Measurements from ENCODE around the gene PFN2. TPM values are rescaled to one million over a fixed set of nuclear protein-coding genes. Genes with fewer than 3 reads are reported as not detected.

Gene PFN2
- total RNA-seq, 3 donors from 2014 or later (not counting 1 experiment from before 2014, with no cell fraction given), result 3.4 to 4.9 (median 4.8) TPM

- Mint-ChIP-seq H3K4me1 (peaks cover 6 to 24% of the 10 kb centered on the region in 2 donors), H3K9me3 (no peaks in the 10 kb centered on the region)
Observed at GRCh38 chr3:149959443-149959842, 11.3 kb downstream of the PFN2 start.

GRCh38 chr3:149958171-149958796 lies 12.4 kb downstream of the PFN2 start:
- H3K36me3 ChIP-seq (ENCODE audit: control insufficient read depth, insufficient read depth, low read length), result no peaks in the 10 kb centered on the region
- H3K27ac Mint-ChIP-seq, result no peak overlapping the region
- H3K4me1 Mint-ChIP-seq, result peaks cover 13 to 32% of the 10 kb centered on the region in 2 donors
- H3K36me3 Mint-ChIP-seq, result no peaks in the 10 kb centered on the region
- H3K27me3 ChIP-seq (ENCODE audit: control insufficient read depth, insufficient read depth, low read length), result no peaks in the 10 kb centered on the region
- intact Hi-C loops (cut with micrococcal nuclease), result no loop called here
- H3K4me1 ChIP-seq (ENCODE audit: control insufficient read depth, insufficient read depth, low read length), result no peaks in the 10 kb centered on the region
- H3K4me3 Mint-ChIP-seq, result no peak overlapping the region
- H3K9me3 ChIP-seq (ENCODE audit: control insufficient read depth, insufficient read depth, low read length), result no peaks in the 10 kb centered on the region
- H3K27me3 Mint-ChIP-seq (ENCODE audit: low read depth in 2 of 2), result no peaks in the 10 kb centered on the region
- no peak for ATAC-seq
- TF ChIP-seq, protein P1, sequence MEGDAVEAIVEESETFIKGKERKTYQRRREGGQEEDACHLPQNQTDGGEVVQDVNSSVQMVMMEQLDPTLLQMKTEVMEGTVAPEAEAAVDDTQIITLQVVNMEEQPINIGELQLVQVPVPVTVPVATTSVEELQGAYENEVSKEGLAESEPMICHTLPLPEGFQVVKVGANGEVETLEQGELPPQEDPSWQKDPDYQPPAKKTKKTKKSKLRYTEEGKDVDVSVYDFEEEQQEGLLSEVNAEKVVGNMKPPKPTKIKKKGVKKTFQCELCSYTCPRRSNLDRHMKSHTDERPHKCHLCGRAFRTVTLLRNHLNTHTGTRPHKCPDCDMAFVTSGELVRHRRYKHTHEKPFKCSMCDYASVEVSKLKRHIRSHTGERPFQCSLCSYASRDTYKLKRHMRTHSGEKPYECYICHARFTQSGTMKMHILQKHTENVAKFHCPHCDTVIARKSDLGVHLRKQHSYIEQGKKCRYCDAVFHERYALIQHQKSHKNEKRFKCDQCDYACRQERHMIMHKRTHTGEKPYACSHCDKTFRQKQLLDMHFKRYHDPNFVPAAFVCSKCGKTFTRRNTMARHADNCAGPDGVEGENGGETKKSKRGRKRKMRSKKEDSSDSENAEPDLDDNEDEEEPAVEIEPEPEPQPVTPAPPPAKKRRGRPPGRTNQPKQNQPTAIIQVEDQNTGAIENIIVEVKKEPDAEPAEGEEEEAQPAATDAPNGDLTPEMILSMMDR (IDR thresholded peaks at IDR 0.05), result no peak
- H3K9me3 Mint-ChIP-seq, result no peaks in the 10 kb centered on the region
- H3K27ac ChIP-seq (ENCODE audit: low read length), result no peak overlapping the region
- H3K4me3 ChIP-seq (ENCODE audit: low read length), result no peak overlapping the region
- 85% methylated on average over 3 of the region's 3 CpGs for WGBS (ENCODE audit: insufficient coverage)
- DNase-seq, result no peak

More at GRCh38 chr3:149959443-149959842, 11.3 kb downstream of the PFN2 start:
- Histone ChIP-seq H3K36me3 (ENCODE audit: control insufficient read depth, insufficient read depth, low read length) (no peaks in the 10 kb centered on the region), H3K4me1 (ENCODE audit: control insufficient read depth, insufficient read depth, low read length) (no peaks in the 10 kb centered on the region), H3K27ac (ENCODE audit: low read length) (no peak overlapping the region), H3K27me3 (ENCODE audit: control insufficient read depth, insufficient read depth, low read length) (no peaks in the 10 kb centered on the region), H3K4me3 (ENCODE audit: low read length) (no peak overlapping the region), H3K9me3 (ENCODE audit: control insufficient read depth, insufficient read depth, low read length) (no peaks in the 10 kb centered on the region)
- Mint-ChIP-seq H3K4me3 (no peak overlapping the region), H3K27ac (no peak overlapping the region), H3K27me3 (ENCODE audit: low read depth in 2 of 2) (no peaks in the 10 kb centered on the region), H3K36me3 (no peaks in the 10 kb centered on the region)
- no peak for DNase-seq
- intact Hi-C loops (cut with micrococcal nuclease), result no loop called here
- ATAC-seq, result no peak
- TF ChIP-seq, protein P1 (IDR thresholded peaks at IDR 0.05), result no peak

DNA sequence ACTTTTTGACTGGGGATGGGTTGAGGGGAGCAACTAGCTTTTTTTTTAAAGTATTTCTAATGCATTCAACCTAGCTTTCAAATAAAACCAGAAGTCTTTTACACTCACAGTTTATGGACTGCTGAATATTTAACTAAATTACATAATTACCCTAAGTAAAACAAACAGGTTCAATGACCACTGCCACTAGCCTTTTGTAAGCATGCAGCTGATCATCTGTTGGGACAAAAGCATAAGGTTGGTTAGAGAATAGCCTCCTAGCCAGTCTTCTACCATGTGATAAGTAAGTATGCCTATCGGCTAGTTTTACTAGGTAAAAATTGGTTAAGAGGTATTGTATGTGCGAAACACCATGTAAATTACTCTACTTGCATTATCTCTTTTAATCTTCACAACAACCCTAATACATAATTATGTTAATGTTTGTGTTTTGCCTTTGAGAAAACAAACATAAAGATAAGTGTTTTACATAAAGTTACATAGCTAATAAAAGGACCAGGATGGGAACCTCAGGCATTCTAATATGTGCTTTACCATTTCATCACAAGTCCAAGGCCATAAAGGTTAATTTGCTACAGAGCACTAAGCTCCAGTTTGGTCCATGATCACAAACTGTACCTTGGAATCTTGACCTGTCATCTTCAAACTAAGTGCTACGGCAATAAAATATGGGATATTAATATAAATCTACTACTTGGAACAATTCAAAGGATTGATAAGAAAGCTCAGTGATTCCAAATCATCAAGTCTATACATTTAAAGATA lies 13.2 kb downstream of the PFN2 start:
- no peaks in the 10 kb centered on the region for H3K9me3 Mint-ChIP-seq
- intact Hi-C loops (cut with micrococcal nuclease), result no loop called here
- H3K36me3 ChIP-seq (ENCODE audit: control insufficient read depth, insufficient read depth, low read length), result no peaks in the 10 kb centered on the region
- H3K27me3 Mint-ChIP-seq (ENCODE audit: low read depth in 2 of 2), result no peaks in the 10 kb centered on the region
- H3K4me3 ChIP-seq (ENCODE audit: low read length), result no peak overlapping the region
- no CpG with 5 or more reads among the region's 3 CpGs for WGBS (ENCODE audit: insufficient coverage)
- no peak overlapping the region for H3K27ac ChIP-seq (ENCODE audit: low read length)
- TF ChIP-seq, protein P1 (IDR thresholded peaks at IDR 0.05), result no peak
- no peaks in the 10 kb centered on the region for H3K27me3 ChIP-seq (ENCODE audit: control insufficient read depth, insufficient read depth, low read length)
- H3K4me1 Mint-ChIP-seq, result peaks cover 17 to 36% of the 10 kb centered on the region in 2 donors
- DNase-seq (no peak), ATAC-seq (no peak)
- H3K4me3 Mint-ChIP-seq, result no peak overlapping the region
- no peak overlapping the region for H3K27ac Mint-ChIP-seq
- H3K36me3 Mint-ChIP-seq, result no peaks in the 10 kb centered on the region
- no peaks in the 10 kb centered on the region for H3K4me1 ChIP-seq (ENCODE audit: control insufficient read depth, insufficient read depth, low read length)
- H3K9me3 ChIP-seq (ENCODE audit: control insufficient read depth, insufficient read depth, low read length), result no peaks in the 10 kb centered on the region
